RWPE2 (cell line): ENCODE data around the gene SDF2L1.

Experiments used
- ATAC-seq: fragments of 200-7000 bp; cut with Tn5 transposase; 3 replicates; pipeline ENCODE4 v1.9.1; 2021; ENCODE audit warnings: low read depth
- DNase-seq: peaks from one replicate; pipeline ENCODE4 v3.0.0-alpha.2; 2020; ENCODE audit warnings: low spot score
- H3K27ac ChIP-seq: fragments of 450-650 bp; 2 replicates; pipeline ENCODE4 v1.5.1; 2017; ENCODE audit warnings: mild to moderate bottlenecking; ENCODE audit not compliant: poor library complexity, severe bottlenecking
- H3K27me3 ChIP-seq: fragments of 250-450 bp; sonication (Bioruptor Pico); 2 replicates; pipeline ENCODE4 v1.5.1; 2021; ENCODE audit warnings: mild to moderate bottlenecking, moderate library complexity; ENCODE audit not compliant: insufficient read depth, poor library complexity, severe bottlenecking
- H3K36me3 ChIP-seq: fragments of 250-450 bp; sonication (Bioruptor Pico); 2 replicates; pipeline ENCODE4 v1.5.1; 2020; ENCODE audit warnings: low read depth, mild to moderate bottlenecking, moderate library complexity
- H3K4me1 ChIP-seq: fragments of 250-450 bp; sonication (Bioruptor Pico); 2 replicates; pipeline ENCODE4 v1.5.1; 2021; ENCODE audit warnings: mild to moderate bottlenecking, moderate library complexity; ENCODE audit not compliant: insufficient read depth, poor library complexity, severe bottlenecking
- H3K4me3 ChIP-seq: fragments of 250-450 bp; sonication (Bioruptor Pico); 2 replicates; pipeline ENCODE4 v1.5.1; 2021; ENCODE audit warnings: mild to moderate bottlenecking, moderate library complexity; ENCODE audit not compliant: severe bottlenecking
- H3K9me3 ChIP-seq: fragments of 250-450 bp; sonication (Bioruptor Pico); 2 replicates; pipeline ENCODE4 v1.5.1; 2021; ENCODE audit warnings: mild to moderate bottlenecking, moderate library complexity; ENCODE audit not compliant: severe bottlenecking
- CTCF ChIP-seq: fragments of 450-650 bp; IDR thresholded peaks from one replicate; pipeline ENCODE4 v1.5.1; 2017; ENCODE audit warnings: mild to moderate bottlenecking, moderate library complexity; ENCODE audit not compliant: poor library complexity, severe bottlenecking

The SDF2L1 gene

GRCh38 chr22:21693333-21693998 lies 51.4 kb downstream of the SDF2L1 start:
- peaks cover 1% of the 10 kb centered on the region for H3K4me1 ChIP-seq
- H3K27ac ChIP-seq, result no peak overlapping the region
- no peaks in the 10 kb centered on the region for H3K27me3 ChIP-seq
- ATAC-seq (no peak), DNase-seq (no peak)
- peaks cover 13% of the 10 kb centered on the region for H3K36me3 ChIP-seq
- no peak for TF ChIP-seq CTCF
- peaks cover 2% of the 10 kb centered on the region for H3K9me3 ChIP-seq
- H3K4me3 ChIP-seq, result no peak overlapping the region
